GM20431 (cell line): ENCODE measurements around the gene RSPH6A.

Experiments used
- in situ Hi-C: fragments of 300-500 bp; cut with MseI, MboI; formaldehyde crosslinking; loops from one replicate; pipeline ENCODE4 v1.15.0; 2020; ENCODE audit warnings: low sequenced_read_pairs; ENCODE audit not compliant: unreplicated experiment

Gene RSPH6A

GRCh38 chr19:45825917-45826893, 11.1 kb upstream of the RSPH6A start:
- in situ Hi-C loops: no loop called here

DNA sequence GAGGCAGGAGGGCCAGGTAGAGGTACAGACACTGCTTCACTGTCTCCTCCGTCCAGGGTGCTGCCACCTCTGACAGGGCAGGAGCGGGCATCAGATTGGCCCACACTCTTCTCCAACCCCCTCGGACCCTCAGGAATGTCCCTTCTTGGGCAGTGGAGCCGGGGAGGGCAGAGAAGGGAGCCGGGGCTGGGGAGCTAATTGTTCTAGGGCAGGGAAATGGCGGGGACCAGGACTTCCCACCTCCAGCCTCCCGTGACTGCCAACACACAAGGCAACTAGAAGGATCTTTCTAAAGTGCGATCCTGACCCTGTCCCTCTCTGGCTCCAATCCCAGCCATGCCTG, 10.1 kb upstream of the RSPH6A start:
- in situ Hi-C loops: no loop called here

DNA sequence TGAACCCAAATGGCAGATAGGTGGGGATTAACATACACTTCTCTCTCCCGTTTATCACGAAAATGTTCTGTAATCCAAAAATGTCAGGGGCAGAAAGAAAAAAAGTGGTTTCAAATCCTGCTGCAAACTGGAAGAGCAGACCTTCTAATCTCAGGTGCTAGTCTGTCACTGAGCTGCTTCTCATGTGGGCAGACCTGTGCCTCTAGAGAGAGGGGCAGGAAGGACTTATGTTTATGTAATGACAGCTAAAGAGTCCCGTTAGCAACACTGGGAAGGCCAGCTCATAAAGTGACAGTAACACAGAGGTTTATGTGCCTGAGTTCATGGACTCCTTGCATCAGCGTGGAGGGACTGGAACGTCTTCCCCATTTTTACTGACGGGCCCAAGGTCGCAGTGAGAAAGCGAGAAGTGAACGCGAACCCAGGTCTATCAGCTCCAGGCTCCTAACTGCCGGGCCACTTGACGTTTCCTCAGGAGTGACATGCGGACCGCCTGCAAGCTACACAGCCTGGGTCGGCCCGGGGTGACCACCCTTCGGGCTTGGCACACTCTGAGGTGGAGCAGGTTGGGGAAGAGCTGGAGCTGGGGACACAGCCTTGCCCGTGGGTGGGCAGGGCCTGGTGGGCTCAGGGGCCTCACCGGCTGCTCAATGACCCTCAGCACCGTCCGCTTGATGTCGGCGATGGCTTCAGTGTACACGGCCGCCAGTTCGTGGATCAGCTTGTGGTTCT, 9.6 kb upstream of the RSPH6A start:
- in situ Hi-C loops: no loop called here

DNA sequence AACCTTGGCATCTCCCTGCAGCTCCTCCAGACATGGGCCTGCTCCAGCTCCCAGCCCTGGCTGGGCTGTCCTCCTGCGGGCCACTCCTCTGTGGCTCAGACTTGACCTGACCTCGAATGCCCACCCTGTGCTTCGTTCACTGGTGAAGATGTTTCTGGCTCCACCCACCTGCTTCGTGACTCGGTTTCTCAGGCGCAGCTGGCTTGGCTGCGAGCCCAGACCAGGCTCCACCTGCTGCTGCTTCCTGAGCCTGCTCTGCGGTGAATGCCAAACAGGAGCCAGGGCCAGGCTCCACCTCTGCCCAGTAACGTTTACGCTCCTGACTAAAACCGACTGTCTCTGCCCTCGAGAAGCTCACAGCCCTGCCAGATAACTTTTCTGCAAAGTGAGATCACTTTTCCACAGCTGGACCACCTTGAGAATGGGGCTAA, 8.9 kb upstream of the RSPH6A start:
- in situ Hi-C loops: no loop called here

DNA sequence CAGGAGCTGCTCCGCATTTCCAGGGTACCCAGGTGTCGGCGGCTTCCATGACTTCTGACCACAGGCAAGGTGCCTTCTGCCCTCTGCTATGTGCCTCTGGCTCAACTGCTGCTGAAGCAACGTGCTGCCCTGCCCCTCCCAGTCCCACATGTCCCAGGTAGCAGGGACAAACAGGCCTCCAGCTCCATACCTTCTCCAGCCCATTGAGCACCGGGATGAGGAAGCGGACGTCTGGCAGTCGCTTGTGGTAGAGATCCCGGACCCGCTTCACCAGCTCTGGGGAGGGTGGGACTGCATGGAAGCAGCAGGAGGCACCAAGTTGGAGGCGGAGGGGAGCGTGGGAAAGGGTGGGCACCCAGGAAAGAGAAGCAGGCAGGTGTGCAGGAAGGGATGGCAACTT, 8.1 kb upstream of the RSPH6A start:
- in situ Hi-C loops: no loop called here

DNA sequence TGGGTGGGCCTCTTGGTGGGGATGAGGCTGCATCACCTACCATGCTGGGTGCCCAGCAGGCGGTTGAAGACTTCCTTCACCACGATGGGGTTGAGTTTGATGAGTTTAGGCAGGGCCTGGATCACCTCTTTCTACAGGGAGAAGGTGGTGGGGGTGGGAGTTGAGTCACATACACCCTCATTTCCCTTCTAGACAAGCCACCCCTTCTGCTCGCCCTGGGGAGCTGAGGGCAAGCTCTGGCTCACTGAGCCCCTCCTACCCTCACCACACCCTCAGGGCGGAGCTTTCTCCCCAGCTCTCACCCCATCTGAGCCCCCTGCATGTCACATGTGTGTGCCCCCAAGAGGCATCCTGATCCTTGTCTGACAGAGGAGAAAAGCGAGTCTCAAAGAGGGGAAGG, 7.6 kb upstream of the RSPH6A start:
- in situ Hi-C loops: no loop called here

GRCh38 chr19:45821570-45821969, 6.5 kb upstream of the RSPH6A start:
- in situ Hi-C loops: no loop called here

DNA sequence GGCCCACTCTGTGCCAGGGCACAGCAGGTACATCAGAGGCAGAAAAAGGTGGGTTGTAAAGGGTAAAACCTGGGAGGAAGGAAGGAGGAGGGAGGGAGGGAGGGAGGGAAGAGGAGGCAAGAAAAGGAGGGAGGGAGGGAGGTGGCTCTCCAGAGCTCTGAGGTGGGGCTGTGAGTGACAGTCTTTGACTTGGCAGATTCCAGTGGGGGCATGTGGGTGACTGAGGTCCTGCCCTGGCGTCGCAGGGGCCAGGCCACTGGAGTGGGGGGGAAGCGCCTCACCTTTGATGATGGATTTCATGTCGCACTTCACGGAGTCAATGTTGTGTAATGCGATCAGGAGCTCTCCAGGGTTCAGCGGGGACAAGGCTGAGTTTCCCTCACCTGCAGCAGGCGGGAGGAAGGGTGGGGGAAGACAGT, 6.0 kb upstream of the RSPH6A start:
- in situ Hi-C loops: no loop called here

DNA sequence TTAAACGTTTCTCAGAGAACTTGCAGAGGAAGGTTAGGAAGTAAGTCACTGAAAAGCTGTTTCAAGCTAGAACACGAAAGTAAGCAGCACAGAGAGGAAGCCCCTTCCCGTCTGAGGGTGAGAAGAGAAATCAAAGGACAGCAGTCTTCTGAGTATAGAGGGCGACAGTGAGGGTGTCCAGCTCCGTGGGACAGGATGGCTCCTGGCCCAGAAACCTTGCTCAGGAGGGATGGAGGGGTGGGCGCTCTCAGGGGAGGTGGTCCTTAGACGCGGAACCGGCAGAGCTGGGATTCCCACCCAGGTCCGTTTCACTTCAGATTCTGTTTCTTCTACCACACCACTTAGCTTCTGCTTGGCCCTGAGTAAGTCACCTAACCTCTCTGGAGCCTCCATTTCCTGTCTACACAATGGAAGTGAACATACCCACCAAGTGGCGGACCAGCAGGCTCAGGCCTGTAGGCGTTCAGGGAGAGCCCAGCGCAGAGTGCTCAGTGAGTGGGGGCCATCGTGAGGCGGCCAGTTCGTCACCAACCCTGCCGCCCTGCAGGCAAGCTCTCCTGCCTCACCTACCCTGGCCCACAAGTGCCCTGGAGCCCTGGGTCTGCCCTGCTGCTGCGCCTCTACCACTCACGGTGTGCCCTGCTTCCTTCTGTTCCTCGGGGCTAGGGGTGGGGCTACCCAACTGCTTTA, 5.5 kb upstream of the RSPH6A start:
- in situ Hi-C loops: no loop called here

GRCh38 chr19:45819769-45820168, 4.7 kb upstream of the RSPH6A start:
- in situ Hi-C loops: no loop called here

DNA sequence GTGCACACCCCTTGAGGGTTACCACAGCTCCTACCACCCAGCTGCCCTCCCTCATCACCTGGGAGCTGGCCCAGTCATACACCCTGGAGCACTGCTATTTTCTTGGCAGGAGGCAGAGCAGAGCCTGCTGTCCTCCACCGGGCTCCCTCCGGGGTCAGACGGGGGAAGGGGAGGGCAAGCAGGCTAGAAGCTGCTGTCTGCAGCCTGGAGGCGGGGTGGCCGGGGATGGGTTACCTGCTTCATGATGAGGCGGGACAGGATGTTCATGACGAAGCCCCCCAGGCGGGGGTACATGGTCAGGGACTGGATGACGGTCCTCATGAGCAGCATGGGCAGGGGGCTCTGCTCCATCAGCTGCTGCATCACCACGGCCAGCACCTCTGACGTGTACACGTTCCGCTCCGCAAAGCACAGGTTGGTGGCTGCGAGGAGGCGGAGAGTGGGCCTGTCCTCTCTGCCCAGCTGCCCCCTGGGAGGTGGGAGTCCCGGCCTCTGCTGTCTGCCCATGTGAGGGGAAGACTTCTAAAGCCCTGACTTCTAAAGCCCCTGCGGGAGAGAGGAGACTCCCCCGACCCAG, 2.7 kb upstream of the RSPH6A start:
- in situ Hi-C loops: no loop called here

- in situ Hi-C loops: no loop called here
Observed at GRCh38 chr19:45817010-45817724, 2.1 kb upstream of the RSPH6A start.

DNA sequence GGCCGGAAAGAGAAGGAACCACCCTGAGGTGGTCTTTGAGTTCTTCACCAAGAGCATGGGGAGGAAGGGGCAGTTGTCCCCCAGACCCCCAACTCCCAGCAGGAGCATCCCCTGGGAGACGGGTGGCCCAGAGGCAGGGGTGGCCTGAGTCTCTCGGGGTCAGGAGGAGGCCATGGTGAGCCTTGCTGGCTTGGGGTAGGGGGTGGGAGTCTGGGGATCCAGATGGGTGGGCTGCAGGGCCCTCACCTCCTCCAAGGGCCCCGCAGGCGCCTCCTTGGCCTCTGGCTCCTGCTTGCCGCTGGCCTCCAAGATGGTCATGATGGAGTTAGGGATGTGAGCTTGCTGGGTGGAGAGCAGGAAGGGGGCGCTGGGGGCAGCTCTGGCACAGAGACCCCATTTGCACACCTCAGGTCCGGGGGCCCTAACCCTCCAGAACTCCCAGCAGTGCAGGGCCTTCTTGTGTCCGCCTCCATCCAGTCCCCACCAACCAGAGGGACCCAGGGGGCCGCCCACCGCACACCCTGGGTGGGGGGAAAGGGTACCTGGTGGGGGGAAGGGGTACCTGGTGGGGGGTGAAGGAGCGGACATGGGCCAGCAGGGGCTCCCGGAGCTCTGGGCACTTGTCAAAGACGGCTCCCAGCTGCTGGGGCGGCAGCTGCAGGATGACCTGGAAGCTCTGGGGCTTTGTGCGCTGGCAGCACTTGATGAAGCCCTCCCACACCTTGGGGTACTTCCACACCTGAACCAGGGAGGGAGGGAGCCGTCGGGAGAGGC, 1.3 kb upstream of the RSPH6A start:
- in situ Hi-C loops: no loop called here

DNA sequence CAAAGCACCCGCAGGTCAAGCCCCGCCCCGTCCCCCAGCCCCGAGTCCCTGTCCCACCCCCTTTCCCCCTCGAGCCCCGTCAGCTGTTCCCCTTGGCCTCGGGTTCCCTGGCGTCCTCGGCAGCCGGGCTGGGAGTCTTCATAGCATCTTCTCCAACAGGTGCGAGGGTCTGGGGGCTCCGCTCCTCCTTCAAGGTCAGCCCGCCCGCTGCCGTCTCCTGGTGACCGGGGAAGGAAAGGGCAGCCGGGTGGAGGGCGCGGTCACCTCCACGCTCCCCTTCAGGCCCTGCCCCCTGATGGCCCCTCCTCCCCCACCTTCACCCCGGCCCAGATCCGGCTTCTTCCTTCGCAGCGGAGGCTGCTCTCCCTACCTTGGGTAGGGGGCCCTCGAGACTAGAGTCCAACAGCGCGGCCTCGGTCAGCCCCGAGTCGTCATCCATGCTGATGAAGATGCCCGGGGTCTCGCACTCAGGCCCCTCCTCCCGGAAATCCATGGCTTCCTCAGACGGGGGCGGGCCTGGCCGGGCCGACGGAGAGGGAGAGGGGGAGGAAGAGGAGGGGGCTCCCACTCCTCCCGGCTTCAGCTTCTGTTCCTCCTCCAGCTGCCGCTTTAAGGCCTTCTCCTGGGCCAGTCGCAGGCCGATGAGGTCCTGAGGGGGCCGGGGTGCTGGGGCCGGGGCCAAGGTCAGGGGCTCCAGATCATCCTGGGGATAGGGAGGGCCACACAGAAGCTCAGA, 541 bp upstream of the RSPH6A start:
- in situ Hi-C loops: no loop called here

GRCh38 chr19:45814166-45814780, 835 bp downstream of the RSPH6A start:
- in situ Hi-C loops: no loop called here

DNA sequence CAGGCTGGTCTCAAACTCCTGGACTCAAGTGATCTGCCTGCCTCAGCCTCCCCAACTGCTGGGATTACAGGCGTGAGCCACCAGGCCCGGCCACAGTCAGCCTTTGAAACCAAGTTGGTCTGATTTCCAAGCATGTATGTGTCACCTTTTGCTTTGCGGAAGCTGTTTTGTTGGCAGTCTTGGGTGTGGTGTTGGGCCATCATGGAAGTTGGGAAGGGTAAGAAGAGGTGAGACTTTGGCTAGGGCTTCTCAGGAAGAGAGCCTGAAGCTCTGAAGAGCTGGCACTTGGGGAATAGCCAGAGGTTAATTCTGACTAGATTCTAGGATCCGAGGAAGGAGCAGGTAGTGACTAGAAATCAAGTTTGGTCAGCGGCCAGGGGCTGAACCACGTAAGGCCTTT, 2.8 kb downstream of the RSPH6A start:
- in situ Hi-C loops: no loop called here

DNA sequence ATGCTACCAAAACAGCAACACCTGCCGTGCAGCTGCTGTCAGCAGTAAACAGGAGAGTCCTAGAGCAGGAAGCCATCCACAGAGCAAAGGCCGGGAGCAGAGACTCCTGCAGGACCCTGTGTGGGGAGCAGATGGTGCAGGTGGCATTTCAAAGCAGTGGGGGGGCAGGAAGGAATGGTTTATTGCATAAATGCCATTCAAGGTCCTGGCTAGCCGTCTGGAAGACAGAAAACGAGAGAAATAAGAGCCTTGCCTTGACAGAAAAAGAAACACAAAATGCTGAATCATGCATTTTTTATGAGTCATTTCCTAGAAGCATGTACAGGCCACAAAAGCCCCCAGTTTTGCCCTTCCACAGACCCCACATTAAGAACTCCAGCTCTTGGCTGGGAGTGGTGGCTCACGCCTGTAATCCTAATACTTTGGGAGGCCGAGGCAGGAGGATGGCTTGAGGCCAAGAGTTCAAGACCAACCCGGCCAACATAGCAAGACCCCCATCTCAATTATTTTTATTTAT, 5.4 kb downstream of the RSPH6A start:
- in situ Hi-C loops: no loop called here

DNA sequence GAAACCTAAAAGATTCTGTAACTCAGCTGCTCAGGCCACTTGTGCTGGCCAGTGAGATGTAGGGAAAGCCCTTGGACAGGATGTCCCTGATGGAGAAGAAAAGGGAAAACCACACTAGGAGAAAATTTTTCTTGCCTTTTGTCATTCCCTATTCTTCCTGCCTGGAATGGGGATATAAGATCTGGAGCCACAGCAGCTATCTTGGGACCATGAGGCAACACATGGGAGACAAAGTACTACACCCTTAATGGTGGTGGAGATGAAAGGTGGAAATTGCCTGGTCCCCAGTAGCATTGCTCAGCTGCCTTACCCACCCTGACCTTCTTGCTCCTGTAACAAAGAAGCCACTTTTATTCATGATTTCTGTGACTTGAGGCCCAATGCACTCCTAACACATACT, 9.4 kb downstream of the RSPH6A start:
- in situ Hi-C loops: no loop called here
